ENCODE data around the gene NRCAM. TPM values are rescaled to one million over a fixed set of nuclear protein-coding genes. Genes with fewer than 3 reads are reported as not detected.

NRCAM gene
- total RNA-seq, 6 donors from 2014 or later: 2.5 to 23.0 (median 5.0) TPM

GRCh38 chr7:108234281-108234680 is 222.0 kb downstream of the NRCAM start:
- 72 to 81% methylated on average over 2 of the region's 2 CpGs for WGBS, 2 donors
- no peak for ATAC-seq (ENCODE audit: low FRiP score in 2 of 2)
- Histone ChIP-seq H3K27me3 (no peaks in the 10 kb centered on the region), H3K27ac (no peak overlapping the region), H3K4me1 (no peaks in the 10 kb centered on the region), H3K36me3 (no peaks in the 10 kb centered on the region), H3K9me3 (no peaks in the 10 kb centered on the region), H3K4me3 (no peak overlapping the region)
- TF ChIP-seq POLR2A (IDR thresholded peaks at IDR 0.05): no peak
- no peak for TF ChIP-seq CTCF (IDR thresholded peaks at IDR 0.05)
- no peak for DNase-seq

GRCh38 chr7:108232076-108232475 is 224.2 kb downstream of the NRCAM start:
- Histone ChIP-seq H3K4me3 (no peak overlapping the region), H3K27me3 (no peaks in the 10 kb centered on the region), H3K9me3 (no peaks in the 10 kb centered on the region), H3K36me3 (no peaks in the 10 kb centered on the region), H3K4me1 (no peaks in the 10 kb centered on the region), H3K27ac (no peak overlapping the region)
- DNase-seq (no peak), ATAC-seq (ENCODE audit: low FRiP score in 2 of 2) (no peak)
- 85 to 92% methylated on average over 6 of the region's 6 CpGs for WGBS, 2 donors
- no peak for TF ChIP-seq POLR2AphosphoS5 (IDR thresholded peaks at IDR 0.05)

GRCh38 chr7:108231221-108231620 is 225.0 kb downstream of the NRCAM start:
- no peaks in the 10 kb centered on the region for H3K27me3 ChIP-seq
- TF ChIP-seq POLR2AphosphoS5 (IDR thresholded peaks at IDR 0.05) (no peak), CTCF (IDR thresholded peaks at IDR 0.05) (no peak), POLR2A (IDR thresholded peaks at IDR 0.05) (no peak), EP300 (IDR thresholded peaks at IDR 0.05) (no peak)
- DNase-seq (no peak), ATAC-seq (ENCODE audit: low FRiP score in 2 of 2) (no peak)
- 86 to 95% methylated on average over 2 of the region's 2 CpGs for WGBS, 2 donors
- H3K4me3 ChIP-seq: no peak overlapping the region
- H3K27ac ChIP-seq: no peak overlapping the region
- no peaks in the 10 kb centered on the region for H3K9me3 ChIP-seq
- H3K36me3 ChIP-seq: no peaks in the 10 kb centered on the region
- no peaks in the 10 kb centered on the region for H3K4me1 ChIP-seq

GRCh38 chr7:108227366-108227765 is 228.9 kb downstream of the NRCAM start:
- no peak for TF ChIP-seq POLR2AphosphoS5 (IDR thresholded peaks at IDR 0.05)
- TF ChIP-seq EP300 (IDR thresholded peaks at IDR 0.05): no peak
- TF ChIP-seq POLR2A (IDR thresholded peaks at IDR 0.05): no peak
- TF ChIP-seq CTCF (IDR thresholded peaks at IDR 0.05): no peak
- Histone ChIP-seq H3K36me3 (no peaks in the 10 kb centered on the region), H3K4me1 (no peaks in the 10 kb centered on the region), H3K9me3 (no peaks in the 10 kb centered on the region), H3K4me3 (no peak overlapping the region), H3K27ac (no peak overlapping the region), H3K27me3 (no peaks in the 10 kb centered on the region)
- ATAC-seq (ENCODE audit: low FRiP score in 2 of 2) (no peak), DNase-seq (no peak)
- 77 to 82% methylated on average over 3 of the region's 3 CpGs for WGBS, 2 donors

- TF ChIP-seq POLR2AphosphoS5 (IDR thresholded peaks at IDR 0.05): no peak
- TF ChIP-seq CTCF (IDR thresholded peaks at IDR 0.05): no peak
- no peak for TF ChIP-seq EP300 (IDR thresholded peaks at IDR 0.05)
Observed at GRCh38 chr7:108226816-108227299, 229.4 kb downstream of the NRCAM start.

More at GRCh38 chr7:108226816-108227299, 229.4 kb downstream of the NRCAM start:
- WGBS, 2 donors: 54 to 69% methylated on average over 3 of the region's 3 CpGs
- no peaks in the 10 kb centered on the region for H3K27me3 ChIP-seq
- no peak for ATAC-seq (ENCODE audit: low FRiP score in 2 of 2)
- no peaks in the 10 kb centered on the region for H3K4me1 ChIP-seq
- no peak overlapping the region for H3K4me3 ChIP-seq
- H3K9me3 ChIP-seq: no peaks in the 10 kb centered on the region
- DNase-seq: no peak
- no peaks in the 10 kb centered on the region for H3K36me3 ChIP-seq
- no peak overlapping the region for H3K27ac ChIP-seq
